ENCODE results near the gene RARS1.

The RARS1 gene

GRCh38 chr5:168472329-168472728, 13.9 kb upstream of the RARS1 start:
- DNase-seq (ENCODE audit: low read depth, low spot score) = peak; percentile 91
- H3K4me3 ChIP-seq (ENCODE audit: low read depth, low read length) = no peak overlapping the region
- peak; percentile 31 for TF ChIP-seq CTCF (IDR thresholded peaks at IDR 0.05; ENCODE audit: insufficient read depth, low read length, missing control alignments)
- ChIA-PET CTCF (interaction anchor here (0.9 to 2.5 kb wide), 7 partner anchors 9 to 203 kb away, joined by 3 to 12 read pairs (median 5); partner anchors contain the start of gene RARS1), POLR2A (interaction anchor here (0.6 to 1.3 kb wide), 2 partner anchors 14 to 838 kb away, joined by 3 to 4 read pairs; partner anchors contain the start of gene RARS1)

- no peak for TF ChIP-seq CTCF (IDR thresholded peaks at IDR 0.05; ENCODE audit: insufficient read depth, low read length, missing control alignments)
- DNase-seq (ENCODE audit: low read depth, low spot score) = no peak
- H3K4me3 ChIP-seq (ENCODE audit: low read depth, low read length) = no peak overlapping the region
- ChIA-PET CTCF (interaction anchor here (4.5 kb wide), 1 partner anchor 12 kb away, joined by 48 read pairs; the partner anchor contains the start of gene RARS1), POLR2A (interaction anchor here (0.9 kb wide), 1 partner anchor 11 kb away, joined by 3 read pairs; no protein-coding TSS in a partner anchor)
Measured at GRCh38 chr5:168474319-168474718, 12.0 kb upstream of the RARS1 start.

GRCh38 chr5:168477060-168477459, 9.2 kb upstream of the RARS1 start:
- POLR2A ChIA-PET = no interaction called here
- CTCF ChIA-PET = interaction anchor here (2.8 to 4.5 kb wide), 2 partner anchors 9 to 207 kb away, joined by 8 to 48 read pairs; partner anchors contain the start of gene RARS1
- H3K4me3 ChIP-seq (ENCODE audit: low read depth, low read length) = no peak overlapping the region
- DNase-seq (ENCODE audit: low read depth, low spot score) = no peak
- no peak for TF ChIP-seq CTCF (IDR thresholded peaks at IDR 0.05; ENCODE audit: insufficient read depth, low read length, missing control alignments)

GRCh38 chr5:168479166-168479565, 7.1 kb upstream of the RARS1 start:
- DNase-seq (ENCODE audit: low read depth, low spot score) = no peak
- POLR2A ChIA-PET = no interaction called here
- no peak overlapping the region for H3K4me3 ChIP-seq (ENCODE audit: low read depth, low read length)
- TF ChIP-seq CTCF (IDR thresholded peaks at IDR 0.05; ENCODE audit: insufficient read depth, low read length, missing control alignments) = no peak
- CTCF ChIA-PET = no interaction called here

GRCh38 chr5:168480601-168481000, 5.7 kb upstream of the RARS1 start:
- DNase-seq (ENCODE audit: low read depth, low spot score) = no peak
- POLR2A ChIA-PET = no interaction called here
- CTCF ChIA-PET = interaction anchor here (1.0 to 8.5 kb wide), 4 partner anchors 9 to 211 kb away, joined by 3 to 97 read pairs (median 4); no protein-coding TSS in a partner anchor
- no peak overlapping the region for H3K4me3 ChIP-seq (ENCODE audit: low read depth, low read length)
- no peak for TF ChIP-seq CTCF (IDR thresholded peaks at IDR 0.05; ENCODE audit: insufficient read depth, low read length, missing control alignments)

- no peak for DNase-seq (ENCODE audit: low read depth, low spot score)
- no peak for TF ChIP-seq CTCF (IDR thresholded peaks at IDR 0.05; ENCODE audit: insufficient read depth, low read length, missing control alignments)
- no peak overlapping the region for H3K4me3 ChIP-seq (ENCODE audit: low read depth, low read length)
- CTCF ChIA-PET = interaction anchor here (0.6 to 8.5 kb wide), 7 partner anchors 10 to 211 kb away, joined by 3 to 97 read pairs (median 3); no protein-coding TSS in a partner anchor
- POLR2A ChIA-PET = no interaction called here
Measured at GRCh38 chr5:168481330-168481788, 4.9 kb upstream of the RARS1 start.
